H1 (cell line): ENCODE results near the gene NME3.
A peak's percentile ranks its signal among the peaks of the same experiment; 100 is the strongest.

Source experiments
- CTCF ChIP-seq, 3 experiments: IDR thresholded peaks; 1 replicate in 2 of 3; 2 replicates in 1 of 3; pipeline versions ENCODE4 v1.5.1 to v1.6.1; 2011; ENCODE audit warnings: low read length in 3 of 3, mild to moderate bottlenecking in 3 of 3, inconsistent platforms in 2 of 3, low read depth in 1 of 3, moderate library complexity in 1 of 3; ENCODE audit not compliant: insufficient read depth in 1 of 3; ENCODE audit errors: control extremely low read depth in 1 of 3
- RFX5 ChIP-seq: IDR thresholded peaks from 2 replicates; pipeline ENCODE4 v1.6.1; 2011; ENCODE audit warnings: low read depth, low read length, improper control_type of control experiment, borderline replicate concordance

GRCh38 chr16:1812732-1813163 lies 41.4 kb upstream of the NME3 start:
- TF ChIP-seq CTCF (IDR thresholded peaks at IDR 0.05; ENCODE audit: control extremely low read depth in 1 of 3, insufficient read depth in 1 of 3, low read depth in 1 of 3, low read length in 3 of 3) (peak; percentile 58 to 87 (median 66)), RFX5 (no peak)
